Measurements from ENCODE around the gene RIT1. TPM values are rescaled to one million over a fixed set of nuclear protein-coding genes. Genes with fewer than 3 reads are reported as not detected.

Gene RIT1
- total and polyA plus RNA-seq, 2 of the 8 experiments (the other 6 are each of a cell fraction or from before 2014, with no cell fraction given), result 25.3 to 26.8 TPM

DNA sequence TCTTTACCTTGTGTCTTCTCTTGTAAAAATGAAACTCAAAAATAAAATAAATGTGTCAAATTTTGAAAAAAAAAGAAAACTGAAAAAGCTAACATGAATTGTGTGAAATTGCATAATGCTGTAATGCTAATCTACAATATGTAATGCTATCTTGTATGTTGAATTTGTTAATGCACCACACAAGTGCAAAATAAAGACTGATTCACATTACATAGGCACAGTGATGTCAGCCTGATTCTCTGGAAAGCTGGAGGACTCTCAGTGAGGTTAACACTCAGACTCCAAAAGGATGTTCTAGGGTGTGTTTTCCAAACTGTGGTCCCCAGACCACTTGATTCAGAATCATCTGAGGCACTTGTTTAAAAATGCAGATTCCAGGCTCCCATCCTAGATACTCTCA is 26.2 kb downstream of the RIT1 start:
- Histone ChIP-seq H2BK12ac (ENCODE audit: low read depth, low read length) (no peak overlapping the region), H3K4ac (replicated peaks; ENCODE audit: insufficient read length, low read depth, low read length) (no peak overlapping the region), H3K9me3 (ENCODE audit: insufficient read depth in 2 of 2, low read depth in 1 of 2, low read length in 1 of 2) (no peaks in the 10 kb centered on the region), H2AFZ (ENCODE audit: low read length) (no peak overlapping the region), H3K56ac (replicated peaks; ENCODE audit: insufficient read length, low read depth, low read length) (no peak overlapping the region), H3K36me3 (ENCODE audit: control insufficient read depth in 2 of 4, insufficient read depth in 4 of 4, low read length in 3 of 4) (no peaks in the 10 kb centered on the region), H4K8ac (ENCODE audit: extremely low read depth, insufficient read depth, low read length) (no peak overlapping the region), H3K4me2 (ENCODE audit: insufficient read depth in 1 of 2, low read depth in 2 of 2, low read length in 2 of 2) (no peak overlapping the region), H3K27ac (ENCODE audit: low read depth, low read length) (no peak overlapping the region), H3K4me3 (ENCODE audit: extremely low read depth in 1 of 4, insufficient read depth in 2 of 4, low read depth in 3 of 4, low read length in 4 of 4) (no peak overlapping the region), H2BK20ac (ENCODE audit: low read length) (no peak overlapping the region), H2BK120ac (replicated peaks; ENCODE audit: low read depth, low read length) (no peak overlapping the region), H3K23me2 (ENCODE audit: low read depth, low read length) (no peaks in the 10 kb centered on the region), H4K5ac (ENCODE audit: insufficient read length, low read depth, low read length) (no peak overlapping the region), H3K18ac (ENCODE audit: extremely low read depth, low read length) (no peak overlapping the region), H3K79me1 (ENCODE audit: low read depth, low read length) (no peaks in the 10 kb centered on the region), H4K20me1 (replicated peaks in 1 of 2; ENCODE audit: control insufficient read depth in 1 of 2, insufficient read depth in 2 of 2, low read length in 2 of 2) (no peaks in the 10 kb centered on the region), H2BK5ac (ENCODE audit: low read depth, low read length) (no peak overlapping the region), H2AK5ac (ENCODE audit: low read depth, low read length) (no peak overlapping the region), H3K9ac (replicated peaks in 1 of 4; ENCODE audit: extremely low read depth in 1 of 4, low read depth in 3 of 4, low read length in 3 of 4) (no peak overlapping the region), H4K91ac (replicated peaks; ENCODE audit: insufficient read length, low read length) (no peak overlapping the region), H3K14ac (ENCODE audit: insufficient read length) (no peak overlapping the region), H3K23ac (ENCODE audit: insufficient read length) (no peak overlapping the region), H3K79me2 (ENCODE audit: control insufficient read depth in 1 of 2, insufficient read depth in 2 of 2, low read length in 2 of 2) (no peaks in the 10 kb centered on the region), H3K4me1 (replicated peaks in 1 of 4; ENCODE audit: control insufficient read depth in 3 of 4, insufficient read depth in 4 of 4, low read length in 3 of 4) (0 out of 7 replicates have a peak, but pooled peaks cover 0 to 3% (median 0%) of the 10 kb centered on the region in 4 experiments), H2BK15ac (ENCODE audit: low read length) (no peak overlapping the region), H3K27me3 (replicated peaks in 1 of 4; ENCODE audit: control insufficient read depth in 3 of 4, extremely low read depth in 1 of 4, insufficient read depth in 3 of 4, low read length in 3 of 4) (no peaks in the 10 kb centered on the region)
- ChIA-PET POLR2A (ENCODE audit: partially characterized antibody) (interaction anchor here (0.8 kb wide), 1 partner anchor 16 kb away, joined by 3 read pairs; no protein-coding TSS in a partner anchor), CTCF (ENCODE audit: partially characterized antibody) (interaction anchor here (1.4 kb wide), 1 partner anchor 13 kb away, joined by 4 read pairs; no protein-coding TSS in a partner anchor)
- FAIRE-seq (no peak), DNase-seq (ENCODE audit: low read depth in 1 of 2, low spot score in 2 of 2) (no peak)
- no peak for TF ChIP-seq SIN3A (conservative IDR thresholded peaks at IDR 0.05 in 1 of 2, IDR thresholded peaks at IDR 0.05 in 1 of 2; ENCODE audit: low read depth in 1 of 2, low read length in 2 of 2)
- TF ChIP-seq, protein P1, sequence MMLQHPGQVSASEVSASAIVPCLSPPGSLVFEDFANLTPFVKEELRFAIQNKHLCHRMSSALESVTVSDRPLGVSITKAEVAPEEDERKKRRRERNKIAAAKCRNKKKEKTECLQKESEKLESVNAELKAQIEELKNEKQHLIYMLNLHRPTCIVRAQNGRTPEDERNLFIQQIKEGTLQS (IDR thresholded peaks at IDR 0.05; ENCODE audit: insufficient read depth, low read depth, low read length), result no peak
- TF ChIP-seq EP300 (IDR thresholded peaks at IDR 0.05; ENCODE audit: borderline replicate concordance in 1 of 2, low read depth in 2 of 2, low read length in 2 of 2), result no peak
